Measurements from ENCODE around the gene KLHL35. TPM values are rescaled to one million over a fixed set of nuclear protein-coding genes. Genes with fewer than 3 reads are reported as not detected.
A peak's percentile ranks its signal among the peaks of the same experiment; 100 is the strongest.

KLHL35 gene
- total RNA-seq, 1 experiment from 2014 or later: 1.3 TPM

- Mint-ChIP-seq H3K4me1 (ENCODE audit: low read depth, unreplicated experiment) (peaks cover 6% of the 10 kb centered on the region), H3K4me3 (ENCODE audit: low read depth, unreplicated experiment) (no peak overlapping the region), H3K27me3 (ENCODE audit: unreplicated experiment) (no peaks in the 10 kb centered on the region), H3K36me3 (ENCODE audit: insufficient read depth, unreplicated experiment) (no peaks in the 10 kb centered on the region), H3K27ac (ENCODE audit: unreplicated experiment) (no peak overlapping the region), H3K9me3 (ENCODE audit: low read depth, unreplicated experiment) (no peaks in the 10 kb centered on the region)
- no TSS peak for BruUV-seq (replicated peaks)
- CTCF ChIA-PET: interaction anchor here (0.6 to 1.0 kb wide), 3 partner anchors 17 to 62 kb away, joined by 3 to 4 read pairs (median 3); no protein-coding TSS in a partner anchor
- no peak for DNase-seq
- intact Hi-C loops (cut with micrococcal nuclease; ENCODE audit: unreplicated experiment): no loop called here
- no peak for TF ChIP-seq CTCF (IDR thresholded peaks at IDR 0.05; ENCODE audit: unreplicated experiment)
Observed at GRCh38 chr11:75389276-75389605, 43.8 kb downstream of the KLHL35 start.

GRCh38 chr11:75388386-75389275 lies 44.4 kb downstream of the KLHL35 start:
- Mint-ChIP-seq H3K9me3 (ENCODE audit: low read depth, unreplicated experiment) (no peaks in the 10 kb centered on the region), H3K27me3 (ENCODE audit: unreplicated experiment) (no peaks in the 10 kb centered on the region), H3K27ac (ENCODE audit: unreplicated experiment) (no peak overlapping the region), H3K4me3 (ENCODE audit: low read depth, unreplicated experiment) (no peak overlapping the region), H3K36me3 (ENCODE audit: insufficient read depth, unreplicated experiment) (no peaks in the 10 kb centered on the region), H3K4me1 (ENCODE audit: low read depth, unreplicated experiment) (peaks cover 8% of the 10 kb centered on the region)
- intact Hi-C loops (cut with micrococcal nuclease; ENCODE audit: unreplicated experiment): loop anchor here (1.0 kb wide), 1 partner anchor 144 kb away; no protein-coding TSS in a partner anchor
- peak; percentile 74 for TF ChIP-seq CTCF (IDR thresholded peaks at IDR 0.05; ENCODE audit: unreplicated experiment)
- peak; percentile 74 for DNase-seq
- BruUV-seq (replicated peaks): no TSS peak
- CTCF ChIA-PET: interaction anchor here (0.6 to 2.1 kb wide), 10 partner anchors 16 to 145 kb away, joined by 3 to 9 read pairs (median 3); no protein-coding TSS in a partner anchor

- Mint-ChIP-seq H3K9me3 (ENCODE audit: low read depth, unreplicated experiment) (no peaks in the 10 kb centered on the region), H3K27me3 (ENCODE audit: unreplicated experiment) (no peaks in the 10 kb centered on the region), H3K4me1 (ENCODE audit: low read depth, unreplicated experiment) (peaks cover 8% of the 10 kb centered on the region), H3K27ac (ENCODE audit: unreplicated experiment) (no peak overlapping the region), H3K36me3 (ENCODE audit: insufficient read depth, unreplicated experiment) (no peaks in the 10 kb centered on the region), H3K4me3 (ENCODE audit: low read depth, unreplicated experiment) (no peak overlapping the region)
- CTCF ChIA-PET: interaction anchor here (0.6 to 2.1 kb wide), 8 partner anchors 20 to 146 kb away, joined by 3 to 9 read pairs (median 4); no protein-coding TSS in a partner anchor
- no peak for TF ChIP-seq CTCF (IDR thresholded peaks at IDR 0.05; ENCODE audit: unreplicated experiment)
- intact Hi-C loops (cut with micrococcal nuclease; ENCODE audit: unreplicated experiment): loop anchor here (1.0 kb wide), 1 partner anchor 144 kb away; no protein-coding TSS in a partner anchor
- no peak for DNase-seq
- BruUV-seq (replicated peaks): no TSS peak
Observed at GRCh38 chr11:75387736-75388294, 45.2 kb downstream of the KLHL35 start.

GRCh38 chr11:75386942-75387630 lies 45.9 kb downstream of the KLHL35 start:
- intact Hi-C loops (cut with micrococcal nuclease; ENCODE audit: unreplicated experiment): no loop called here
- no TSS peak for BruUV-seq (replicated peaks)
- Mint-ChIP-seq H3K36me3 (ENCODE audit: insufficient read depth, unreplicated experiment) (no peaks in the 10 kb centered on the region), H3K4me1 (ENCODE audit: low read depth, unreplicated experiment) (peaks cover 8% of the 10 kb centered on the region), H3K9me3 (ENCODE audit: low read depth, unreplicated experiment) (no peaks in the 10 kb centered on the region), H3K27ac (ENCODE audit: unreplicated experiment) (no peak overlapping the region), H3K4me3 (ENCODE audit: low read depth, unreplicated experiment) (no peak overlapping the region), H3K27me3 (ENCODE audit: unreplicated experiment) (no peaks in the 10 kb centered on the region)
- DNase-seq: no peak
- CTCF ChIA-PET: interaction anchor here (0.6 to 2.1 kb wide), 5 partner anchors 44 to 215 kb away, joined by 4 to 9 read pairs (median 5); no protein-coding TSS in a partner anchor
- no peak for TF ChIP-seq CTCF (IDR thresholded peaks at IDR 0.05; ENCODE audit: unreplicated experiment)

Data from Calu3 (cell line).